HuH-7 (cell line): Measurements from ENCODE around the gene FTH1.

Experiments
- DNase-seq: peaks from one replicate; pipeline ENCODE4 v3.0.0; 2011; ENCODE audit warnings: low spot score

Gene FTH1

DNA sequence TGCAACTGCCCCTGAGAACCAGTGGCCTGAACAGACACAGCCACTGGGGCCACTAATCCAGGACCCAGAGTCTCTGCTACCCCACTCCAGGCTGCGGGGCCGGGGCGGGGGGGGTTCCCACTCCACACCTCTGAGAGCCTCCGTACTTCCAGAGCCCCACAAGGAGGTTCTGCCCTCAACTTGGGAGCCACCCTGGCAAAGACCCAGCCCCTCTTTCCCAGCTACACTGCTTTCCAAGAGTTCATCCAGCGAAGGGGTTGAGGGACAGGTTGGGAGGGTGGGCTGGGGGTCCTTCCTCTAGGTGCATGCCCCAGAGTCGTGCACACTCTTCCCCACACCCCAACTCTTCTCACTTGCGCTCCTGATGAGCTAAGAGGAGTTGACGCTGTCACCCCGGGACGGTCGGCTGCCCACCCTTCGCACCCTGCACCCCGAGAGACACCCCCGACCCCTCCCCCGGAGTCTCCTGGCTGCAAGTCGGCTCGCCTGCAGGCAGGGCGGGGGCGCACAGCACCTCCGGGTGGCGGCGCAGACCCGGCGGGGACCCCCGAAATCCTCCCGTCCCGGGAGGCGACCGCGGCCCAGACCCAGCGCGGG, 50.6 kb downstream of the FTH1 start:
- DNase-seq, result peak; percentile 59

DNA sequence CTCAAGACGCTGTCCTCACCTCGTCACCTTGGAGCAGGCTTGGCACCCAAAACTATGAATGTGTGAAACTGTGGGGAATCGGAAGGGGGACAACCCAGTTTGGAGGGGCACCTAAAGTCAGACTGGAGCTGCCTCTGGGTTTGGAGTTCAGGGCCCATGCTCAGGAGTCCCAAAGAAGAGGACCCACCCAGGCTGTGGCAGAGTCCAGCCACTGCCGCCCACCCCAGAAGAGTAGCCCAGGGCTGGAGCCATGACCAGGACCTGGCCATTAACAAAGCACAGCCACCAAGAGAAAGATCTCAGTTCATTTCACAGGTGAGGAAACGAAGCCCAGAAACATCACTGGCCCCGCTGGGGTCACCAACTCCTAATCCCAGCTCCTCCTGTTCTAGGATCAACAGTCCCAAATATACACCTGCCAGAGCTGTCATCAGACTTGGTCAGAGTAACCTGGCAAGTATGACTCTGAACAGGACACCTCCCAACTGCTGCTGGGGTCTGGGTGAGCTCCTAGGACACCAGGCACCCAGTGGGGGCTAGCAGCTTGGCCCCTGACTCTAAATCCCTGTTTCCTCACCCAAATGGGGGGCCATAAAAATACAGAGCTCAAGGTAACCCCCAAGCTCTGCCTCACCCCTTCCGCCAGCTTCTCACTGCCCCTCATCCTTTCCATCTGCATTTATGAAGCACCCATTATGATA, 52.8 kb downstream of the FTH1 start:
- peak; percentile 35 for DNase-seq
